IPS-18c (cell line): ENCODE data around the gene OR10D3.

Source experiments
- H3K4me3 ChIP-seq: 2 replicates; pipeline ENCODE4 v1.7.0; 2013; ENCODE audit warnings: low read depth, mild to moderate bottlenecking, low read length, moderate library complexity; ENCODE audit not compliant: insufficient read depth
- H3K9me3 ChIP-seq: one replicate; pipeline ENCODE4 v1.6.1; 2013; ENCODE audit warnings: mild to moderate bottlenecking, low read length, moderate library complexity; ENCODE audit not compliant: control insufficient read depth, insufficient read depth

OR10D3 gene

DNA sequence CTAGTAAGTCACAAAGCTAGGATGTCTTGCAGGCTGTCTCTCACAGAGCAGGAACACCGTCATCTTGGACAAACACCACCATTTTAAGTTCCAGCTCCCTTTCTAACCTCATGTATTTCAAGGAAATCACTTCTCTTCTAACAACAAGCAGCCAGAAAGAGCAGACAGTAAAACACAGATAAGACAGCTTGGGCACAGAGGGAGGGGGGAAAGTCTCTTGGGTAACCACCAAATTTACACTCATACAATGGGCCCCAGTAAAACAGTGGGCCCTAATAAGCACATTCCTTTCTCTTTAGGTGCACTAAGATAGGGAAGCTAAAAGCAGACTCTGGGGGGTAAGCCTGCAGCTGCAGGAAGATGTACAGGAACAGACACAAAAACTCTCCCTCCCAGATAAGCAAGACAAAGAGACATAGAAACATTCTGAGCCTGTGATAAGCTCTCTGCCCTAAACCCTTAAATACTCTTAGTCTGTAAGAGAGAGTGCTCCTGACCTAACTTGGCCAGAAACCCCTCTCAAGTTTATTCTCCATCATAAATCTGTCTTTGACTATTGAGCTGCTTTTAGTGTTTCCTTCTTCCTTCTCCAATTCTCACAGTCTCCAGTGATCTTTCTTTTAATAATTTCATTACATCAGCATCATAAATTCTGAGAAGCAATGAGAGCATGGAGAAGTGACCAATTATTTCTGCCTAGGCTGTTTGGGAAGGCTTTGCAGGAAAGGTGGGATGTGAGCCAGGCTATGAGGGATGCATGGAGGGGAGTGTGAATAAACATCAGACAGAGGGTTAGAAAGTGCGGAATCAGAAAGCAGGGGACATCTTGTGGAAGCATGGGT is 7.4 kb downstream of the OR10D3 start:
- no peaks in the 10 kb centered on the region for H3K9me3 ChIP-seq
- no peak overlapping the region for H3K4me3 ChIP-seq

DNA sequence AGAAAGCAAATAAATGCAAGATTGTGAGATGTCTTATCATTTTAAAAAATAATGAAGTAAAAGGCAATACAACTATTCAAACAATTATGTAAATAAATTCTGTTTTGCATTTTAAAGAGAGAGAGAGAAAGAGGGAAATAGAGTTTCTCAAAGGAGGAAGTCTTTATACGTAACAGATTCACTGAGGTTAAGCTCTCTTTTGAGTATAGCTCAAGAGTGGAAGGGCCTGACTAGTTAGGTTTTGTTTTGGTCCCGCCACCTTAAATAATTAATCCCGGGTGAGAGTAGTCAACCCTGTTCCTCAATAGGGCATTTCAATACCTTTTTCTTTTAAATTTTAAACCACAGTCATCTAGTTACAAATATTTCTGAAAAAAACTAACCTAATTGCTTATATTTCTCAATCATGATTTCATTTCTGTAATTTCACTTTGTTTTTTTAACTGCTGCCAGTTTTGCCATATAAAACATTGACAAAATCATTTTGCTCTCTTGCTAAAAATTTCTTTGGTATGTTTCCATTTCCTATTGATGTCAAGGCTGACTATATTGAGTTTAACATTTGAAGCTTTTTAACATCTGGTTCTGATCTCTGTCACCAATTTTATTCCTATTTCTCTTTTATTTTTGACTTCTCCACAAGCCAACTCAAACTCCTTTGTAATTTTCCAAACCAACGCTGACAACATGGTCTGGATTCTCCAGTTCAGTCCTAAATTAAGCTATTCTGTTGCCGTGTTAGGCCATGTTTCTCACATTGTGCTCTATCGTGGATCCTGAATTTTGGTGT is 10.3 kb downstream of the OR10D3 start:
- no peak overlapping the region for H3K4me3 ChIP-seq
- H3K9me3 ChIP-seq, result no peaks in the 10 kb centered on the region

DNA sequence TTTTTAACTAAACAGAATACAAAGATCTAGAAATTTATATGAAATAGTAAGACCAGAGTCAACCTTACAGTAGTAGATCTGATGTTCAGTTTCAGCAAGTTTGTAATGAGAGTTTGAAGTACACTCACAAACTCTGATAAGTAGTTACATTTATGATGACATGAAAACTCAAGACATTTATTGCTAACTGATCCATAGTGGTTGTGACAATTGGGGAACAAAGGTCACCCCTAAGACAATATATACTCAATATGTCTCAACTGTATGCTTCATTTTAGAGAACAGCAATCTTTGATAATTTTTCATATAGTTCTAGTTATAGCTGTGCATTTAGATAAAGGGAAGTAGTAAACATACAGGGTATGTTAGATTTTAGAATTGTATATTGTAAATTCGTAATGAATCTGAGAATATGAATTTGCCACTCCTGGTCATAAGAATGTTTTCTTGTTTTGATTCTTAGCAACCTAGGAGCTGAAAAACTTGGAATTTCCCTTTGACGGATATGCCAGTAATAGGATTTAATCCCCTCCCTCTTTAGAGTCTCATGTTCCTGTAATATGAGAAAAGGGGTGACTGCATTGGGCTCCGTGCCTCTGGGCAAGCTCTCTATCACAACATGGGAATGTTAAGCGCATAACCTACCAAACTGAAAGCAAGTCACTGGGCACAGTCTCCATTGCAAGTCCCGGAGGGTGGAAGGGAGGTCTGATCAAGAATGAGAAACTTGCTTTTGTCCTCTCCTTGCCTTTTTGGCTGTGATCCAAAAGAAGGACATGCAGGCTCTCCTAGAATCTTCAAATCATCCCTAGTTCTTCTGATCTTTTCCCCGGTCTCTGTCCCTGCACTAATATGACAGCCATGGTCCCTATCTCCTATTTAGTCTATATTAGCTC is 11.4 kb downstream of the OR10D3 start:
- Histone ChIP-seq H3K9me3 (no peaks in the 10 kb centered on the region), H3K4me3 (no peak overlapping the region)

DNA sequence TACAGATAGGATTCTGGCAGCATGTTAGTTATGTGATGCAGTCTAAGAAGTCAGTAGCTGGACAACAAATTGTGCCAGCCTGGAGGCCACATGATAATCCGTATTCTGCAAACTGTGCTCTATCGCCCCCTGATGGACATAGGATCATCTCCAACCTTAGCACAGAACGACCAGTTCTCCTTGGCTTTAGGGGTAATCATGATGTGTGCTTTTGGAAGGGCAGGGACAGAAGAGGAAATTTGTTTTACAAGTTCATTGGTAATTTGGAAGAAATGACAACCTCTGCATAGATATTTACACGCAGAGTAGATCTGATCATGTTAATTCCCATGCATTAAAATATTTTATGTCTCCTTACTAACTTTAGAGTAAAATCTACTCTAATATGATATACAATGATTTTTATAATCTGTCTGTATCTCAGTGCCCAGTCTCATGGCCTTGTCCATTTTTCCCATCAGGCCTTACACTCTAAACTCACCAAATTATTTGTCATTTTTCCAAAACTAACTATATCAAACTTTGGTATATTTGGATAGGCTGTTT is 12.1 kb downstream of the OR10D3 start:
- no peaks in the 10 kb centered on the region for H3K9me3 ChIP-seq
- no peak overlapping the region for H3K4me3 ChIP-seq

DNA sequence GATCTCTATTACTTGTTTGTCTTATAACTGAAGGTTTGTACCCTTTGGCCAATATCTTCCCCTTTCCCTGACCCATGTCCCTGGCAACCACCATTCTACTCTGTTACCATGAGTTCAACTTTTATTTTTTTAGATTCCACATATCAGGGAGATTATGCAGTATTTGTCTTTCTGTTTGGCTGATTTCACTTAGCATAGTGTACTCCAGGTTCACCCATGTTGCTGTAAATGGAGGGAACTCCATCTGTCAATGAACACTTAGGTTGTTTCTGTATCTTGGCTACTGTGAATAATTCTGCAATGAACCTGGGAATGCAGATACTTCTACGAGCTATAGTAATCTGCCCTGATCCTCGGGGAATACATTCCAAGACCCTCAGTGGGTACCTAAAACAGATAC is 14.9 kb downstream of the OR10D3 start:
- no peak overlapping the region for H3K4me3 ChIP-seq
- no peaks in the 10 kb centered on the region for H3K9me3 ChIP-seq

DNA sequence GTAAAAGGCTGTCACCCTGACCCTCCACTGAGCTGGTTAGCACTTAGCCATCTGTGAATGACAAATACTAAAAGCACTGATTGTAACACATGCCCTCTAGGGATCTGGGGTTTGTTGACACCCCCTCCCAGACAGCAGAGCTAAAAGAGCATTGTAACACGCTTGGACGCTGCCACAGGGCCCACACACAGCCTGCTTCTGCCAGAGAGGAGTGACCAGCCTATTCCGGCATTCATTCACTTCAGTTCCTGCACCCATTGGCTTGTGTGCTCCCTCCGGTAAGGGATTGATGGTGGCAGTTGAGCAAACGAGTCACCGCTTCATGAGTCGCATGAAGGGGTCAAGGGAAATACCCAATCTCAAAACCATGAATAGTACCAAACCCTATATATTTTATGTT is 15.8 kb downstream of the OR10D3 start:
- Histone ChIP-seq H3K9me3 (no peaks in the 10 kb centered on the region), H3K4me3 (no peak overlapping the region)

DNA sequence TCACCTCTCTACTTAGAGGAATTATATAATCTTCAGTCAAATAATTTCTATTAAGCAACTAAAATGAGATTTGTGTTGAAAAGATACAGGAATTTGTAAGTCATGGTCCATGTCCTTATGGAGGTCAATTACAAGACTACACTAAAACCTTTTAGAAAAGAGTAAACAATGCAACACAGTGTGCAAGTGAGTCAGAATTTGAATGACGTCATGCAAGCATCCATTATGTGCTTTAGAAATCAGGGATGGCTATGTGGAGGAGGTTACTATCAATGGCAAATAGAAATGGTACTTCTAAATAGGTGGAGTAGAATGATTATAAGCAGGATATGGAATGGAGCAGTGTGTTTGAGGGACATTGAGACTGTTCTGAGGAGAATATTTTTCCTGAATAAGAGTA is 16.6 kb downstream of the OR10D3 start:
- Histone ChIP-seq H3K4me3 (no peak overlapping the region), H3K9me3 (no peaks in the 10 kb centered on the region)

DNA sequence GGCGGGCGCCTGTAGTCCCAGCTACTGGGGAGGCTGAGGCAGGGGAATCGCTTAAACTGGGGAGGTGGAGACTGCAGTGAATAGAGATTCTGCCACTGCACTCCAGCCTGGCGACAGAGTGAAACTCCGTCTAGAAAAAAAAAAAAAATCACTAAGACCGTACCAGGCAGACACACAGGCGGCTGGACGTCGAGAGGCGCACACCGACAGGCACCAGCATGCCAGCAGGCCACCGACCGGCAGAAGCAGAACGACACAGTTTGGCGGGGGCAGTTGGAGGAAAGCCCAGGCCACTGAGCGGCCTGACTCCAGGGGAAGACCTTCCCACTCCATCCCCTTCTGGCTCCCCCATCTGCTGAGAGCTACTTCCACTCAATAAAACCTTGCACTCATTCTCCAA is 17.5 kb downstream of the OR10D3 start:
- H3K9me3 ChIP-seq, result no peaks in the 10 kb centered on the region
- no peak overlapping the region for H3K4me3 ChIP-seq

DNA sequence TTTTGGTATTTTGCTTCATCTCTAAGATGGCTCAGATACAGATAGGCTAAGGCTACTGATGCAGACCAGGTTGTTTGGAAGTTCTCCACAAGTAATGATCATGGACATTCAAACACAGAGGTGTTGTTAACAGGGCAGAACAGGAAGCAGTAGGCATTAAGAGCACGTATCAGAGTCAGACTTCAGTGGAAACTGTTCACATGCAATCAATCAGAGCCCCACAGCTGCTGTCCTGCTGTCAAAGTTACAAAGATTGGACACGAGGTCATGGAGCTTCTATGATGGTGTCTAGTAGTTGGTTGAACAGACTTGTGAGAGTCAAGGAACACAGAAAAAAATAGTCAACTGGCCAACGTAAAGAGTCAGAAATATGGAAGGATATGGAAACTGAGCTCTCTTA is 19.8 kb downstream of the OR10D3 start:
- Histone ChIP-seq H3K4me3 (no peak overlapping the region), H3K9me3 (no peaks in the 10 kb centered on the region)

DNA sequence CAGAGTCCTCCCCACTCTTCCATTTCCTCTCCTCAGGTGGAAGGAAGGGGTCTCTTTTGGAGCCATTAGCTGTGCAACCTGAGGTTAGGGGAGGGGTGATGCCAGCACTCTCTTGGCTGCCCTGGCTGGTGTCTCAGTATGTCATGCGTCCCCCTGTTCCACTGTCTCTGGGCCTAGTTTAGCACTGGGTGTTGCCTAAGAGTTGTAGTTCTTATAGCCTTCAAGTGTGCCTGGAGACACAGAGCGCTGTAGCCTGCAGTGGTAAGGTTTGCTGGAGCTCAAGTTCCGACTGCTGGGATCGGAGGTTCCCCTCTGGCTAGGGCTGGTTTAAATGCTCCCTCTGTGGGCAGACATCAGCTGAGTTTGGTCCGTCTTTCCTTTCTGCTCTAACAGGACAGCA is 20.9 kb downstream of the OR10D3 start:
- Histone ChIP-seq H3K4me3 (no peak overlapping the region), H3K9me3 (no peaks in the 10 kb centered on the region)

DNA sequence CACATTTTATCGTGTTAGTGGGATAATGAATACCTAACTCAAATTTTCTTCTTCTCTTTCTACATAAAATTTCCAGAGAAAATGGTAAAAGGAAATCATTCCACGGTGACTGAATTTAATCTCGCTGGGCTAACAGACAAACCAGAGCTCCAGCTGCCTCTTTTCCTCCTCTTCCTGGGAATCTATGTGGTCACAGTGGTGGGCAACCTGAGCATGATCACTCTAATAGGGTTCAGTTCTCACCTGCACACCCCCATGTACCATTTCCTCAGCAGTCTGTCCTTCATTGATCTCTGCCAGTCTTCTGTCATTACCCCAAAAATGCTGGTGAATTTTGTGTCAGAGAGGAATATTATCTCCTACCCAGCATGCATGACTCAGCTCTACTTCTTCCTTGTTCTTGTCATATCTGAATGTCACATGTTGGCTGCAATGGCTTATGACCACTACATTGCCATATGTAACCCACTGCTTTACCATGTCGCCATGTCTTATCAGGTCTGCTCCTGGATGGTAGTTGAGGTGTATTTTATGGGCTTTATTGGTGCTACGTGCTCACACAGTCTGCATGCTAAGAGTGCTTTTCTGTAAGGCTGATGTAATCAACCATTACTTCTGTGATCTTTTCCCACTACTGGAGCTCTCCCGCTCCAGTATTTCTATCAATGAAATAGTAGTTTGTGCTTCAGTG is 24.1 kb downstream of the OR10D3 start:
- Histone ChIP-seq H3K9me3 (no peaks in the 10 kb centered on the region), H3K4me3 (no peak overlapping the region)

DNA sequence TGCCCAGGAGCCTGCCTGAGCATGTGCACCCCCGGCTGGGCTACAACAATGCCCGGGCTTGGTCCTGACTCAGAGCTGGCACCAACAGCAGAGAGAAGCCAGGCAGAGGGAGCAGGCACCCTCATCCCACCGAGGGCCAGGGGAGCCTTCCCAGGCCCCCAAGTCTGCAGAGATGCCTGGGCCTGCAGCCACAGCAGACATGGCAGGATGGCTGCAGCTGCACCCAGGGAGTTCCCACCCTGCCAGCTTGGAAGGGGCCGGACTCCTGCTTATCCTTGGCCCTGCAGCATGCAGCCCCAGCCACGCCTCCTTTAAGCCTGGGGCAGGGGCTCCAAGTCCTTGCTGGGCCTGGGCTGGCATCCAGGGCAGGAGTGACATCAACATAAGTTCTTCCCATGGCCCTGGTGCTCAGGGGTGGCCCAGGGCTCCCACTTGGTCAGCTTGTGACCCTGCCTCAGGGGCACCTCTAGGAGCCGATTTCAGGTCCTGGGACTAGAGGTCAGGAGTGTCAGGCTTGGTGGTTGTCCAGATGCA is 26.7 kb downstream of the OR10D3 start:
- H3K4me3 ChIP-seq, result no peak overlapping the region
- no peaks in the 10 kb centered on the region for H3K9me3 ChIP-seq

DNA sequence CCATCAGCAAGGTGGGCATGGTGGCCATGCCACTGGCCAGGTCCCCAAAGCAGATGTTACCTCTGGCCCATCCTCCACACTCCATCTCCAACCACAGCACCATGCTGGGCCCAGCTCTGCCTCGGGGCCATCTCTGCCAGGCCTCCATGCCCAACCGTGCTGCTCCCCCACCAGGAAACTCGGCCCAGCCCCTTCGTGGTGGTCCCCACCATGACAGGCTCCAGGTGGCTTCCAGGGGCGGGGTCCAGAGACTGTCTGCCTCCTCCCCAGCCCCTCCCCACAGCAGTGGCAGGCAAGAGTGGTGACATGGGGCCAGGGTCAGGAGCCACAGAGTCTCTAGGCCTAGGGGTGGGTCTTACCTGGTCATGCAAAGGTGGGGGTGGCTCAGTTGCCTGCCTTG is 27.3 kb downstream of the OR10D3 start:
- no peak overlapping the region for H3K4me3 ChIP-seq
- no peaks in the 10 kb centered on the region for H3K9me3 ChIP-seq

DNA sequence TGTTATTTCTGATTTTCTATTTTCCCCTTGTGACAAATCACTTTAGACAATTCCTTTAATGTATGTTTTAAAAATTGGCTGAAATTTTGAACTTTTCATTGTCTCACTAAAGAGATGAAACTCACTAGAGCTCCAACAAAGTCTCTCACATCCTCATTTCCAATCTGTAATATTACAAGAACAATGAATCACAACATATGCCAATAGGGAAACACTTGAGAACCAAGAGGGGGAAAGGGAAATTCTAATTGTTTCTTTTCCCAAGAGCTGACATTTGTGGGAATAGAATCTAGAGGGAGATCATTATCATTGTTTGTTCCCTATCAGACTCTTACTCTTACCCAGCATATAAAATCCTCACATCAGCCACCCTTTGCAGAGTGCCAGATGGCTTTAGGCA is 28.2 kb downstream of the OR10D3 start:
- H3K4me3 ChIP-seq, result no peak overlapping the region
- no peaks in the 10 kb centered on the region for H3K9me3 ChIP-seq

DNA sequence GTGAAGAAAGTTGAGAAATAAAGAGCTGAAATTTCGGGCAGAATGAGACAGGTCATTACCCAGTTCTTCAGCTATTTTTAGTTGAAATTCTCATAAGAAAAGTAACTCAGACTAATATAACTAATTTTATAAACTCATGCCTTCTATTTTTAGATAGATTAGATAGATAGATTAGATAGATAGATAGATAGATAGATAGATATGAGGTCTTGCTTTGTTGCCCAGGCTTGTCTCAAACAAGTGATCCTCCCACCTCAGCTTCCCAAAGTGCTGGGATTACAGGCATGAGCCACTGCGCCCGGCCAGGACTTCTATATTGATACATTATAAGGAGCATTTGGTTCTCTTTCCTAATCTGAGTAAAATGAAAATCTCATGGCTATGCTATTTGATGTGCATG is 30.9 kb downstream of the OR10D3 start:
- Histone ChIP-seq H3K9me3 (no peaks in the 10 kb centered on the region), H3K4me3 (no peak overlapping the region)

DNA sequence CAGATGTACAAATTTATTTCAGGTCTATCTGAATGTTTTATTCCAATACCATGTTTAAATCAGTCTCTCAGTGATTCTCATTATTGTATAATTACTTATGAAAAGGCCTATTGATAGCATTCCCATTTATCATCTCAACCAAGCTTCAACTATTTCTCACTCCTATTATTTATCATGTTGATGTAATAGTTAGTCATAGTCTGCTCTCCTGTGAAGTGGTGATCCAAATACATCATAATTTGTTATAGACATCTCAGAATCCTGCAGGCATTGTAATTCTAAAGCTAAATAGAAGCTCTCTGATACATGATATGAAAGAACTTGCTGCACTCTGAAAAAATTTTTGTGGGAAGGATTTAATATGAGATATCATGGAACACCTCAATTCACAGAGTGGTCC is 36.0 kb downstream of the OR10D3 start:
- H3K4me3 ChIP-seq, result no peak overlapping the region
- no peaks in the 10 kb centered on the region for H3K9me3 ChIP-seq

DNA sequence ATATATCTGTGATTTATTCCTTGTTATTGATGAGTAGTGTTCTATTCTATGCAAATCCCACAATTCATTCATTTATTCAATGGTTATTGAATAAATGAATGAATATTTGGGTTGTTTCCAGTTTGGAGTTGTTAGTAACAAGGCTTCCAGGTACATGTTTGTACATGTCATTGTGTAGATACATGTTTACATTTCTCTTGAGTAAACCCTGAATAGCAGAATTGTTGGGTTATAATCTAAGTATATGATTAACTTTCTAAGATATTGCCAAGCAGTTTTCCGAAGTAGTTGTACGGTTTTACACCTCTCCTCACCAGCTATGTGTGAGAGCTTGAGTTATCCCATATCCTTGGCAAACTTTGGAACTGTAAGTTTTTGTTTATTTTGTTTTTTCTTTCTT is 39.3 kb downstream of the OR10D3 start:
- Histone ChIP-seq H3K4me3 (no peak overlapping the region), H3K9me3 (no peaks in the 10 kb centered on the region)
